H1 (cell line): ENCODE data around the gene ABCG8. TPM values are rescaled to one million over a fixed set of nuclear protein-coding genes. Genes with fewer than 3 reads are reported as not detected.

Experiments used
- RNF2 ChIP-seq: fragments of 200-900, 300-1000 bp; sonication (generic); IDR thresholded peaks from 2 replicates; pipeline ENCODE4 v1.7.1; 2016; ENCODE audit warnings: borderline replicate concordance, low read depth, mild to moderate bottlenecking, antibody characterized with exemption, low read length; ENCODE audit not compliant: poor library complexity, severe bottlenecking; ENCODE audit errors: missing control alignments
- TAF7 ChIP-seq: optimal IDR thresholded peaks from 2 replicates; pipeline ENCODE3; 2011; ENCODE audit warnings: low read depth, mild to moderate bottlenecking, inconsistent platforms, low read length, moderate library complexity, borderline replicate concordance
- ZNF274 ChIP-seq: IDR thresholded peaks from 2 replicates; pipeline ENCODE4 v1.7.0; 2012; ENCODE audit warnings: low read length, borderline replicate concordance; ENCODE audit errors: extremely low read depth
- polyA plus RNA-seq, 7 experiments: library from polyadenylated mRNA; depleted of rRNA in 3 of 7; stranded (reverse) in 5 of 7; unstranded in 2 of 7; fragments of >200 nt in 5 of 7; fragments of 200-250 nt in 2 of 7; gene quantifications; 1 replicate in 5 of 7; 2 replicates in 1 of 7; 4 replicates in 1 of 7; pipeline versions ENCODE4 v1.2.1 to v1.2.3, GENCODE V29; 2011 to 2013; ENCODE audit warnings: missing spikeins in 2 of 7, mixed read lengths in 2 of 7
- total RNA-seq: library from RNA; stranded (reverse); fragmentation: NEBNext Ultra II Directional; extraction: Animal tissue kit (Norgen Biotek cat#: 25700); gene quantifications from 2 replicates; pipeline ENCODE4 v1.2.1, GENCODE V29; 2021

Gene ABCG8
- total and polyA plus RNA-seq, 2 of the 8 experiments (the other 6 are each of a cell fraction or from before 2014, with no cell fraction given) = not detected

DNA sequence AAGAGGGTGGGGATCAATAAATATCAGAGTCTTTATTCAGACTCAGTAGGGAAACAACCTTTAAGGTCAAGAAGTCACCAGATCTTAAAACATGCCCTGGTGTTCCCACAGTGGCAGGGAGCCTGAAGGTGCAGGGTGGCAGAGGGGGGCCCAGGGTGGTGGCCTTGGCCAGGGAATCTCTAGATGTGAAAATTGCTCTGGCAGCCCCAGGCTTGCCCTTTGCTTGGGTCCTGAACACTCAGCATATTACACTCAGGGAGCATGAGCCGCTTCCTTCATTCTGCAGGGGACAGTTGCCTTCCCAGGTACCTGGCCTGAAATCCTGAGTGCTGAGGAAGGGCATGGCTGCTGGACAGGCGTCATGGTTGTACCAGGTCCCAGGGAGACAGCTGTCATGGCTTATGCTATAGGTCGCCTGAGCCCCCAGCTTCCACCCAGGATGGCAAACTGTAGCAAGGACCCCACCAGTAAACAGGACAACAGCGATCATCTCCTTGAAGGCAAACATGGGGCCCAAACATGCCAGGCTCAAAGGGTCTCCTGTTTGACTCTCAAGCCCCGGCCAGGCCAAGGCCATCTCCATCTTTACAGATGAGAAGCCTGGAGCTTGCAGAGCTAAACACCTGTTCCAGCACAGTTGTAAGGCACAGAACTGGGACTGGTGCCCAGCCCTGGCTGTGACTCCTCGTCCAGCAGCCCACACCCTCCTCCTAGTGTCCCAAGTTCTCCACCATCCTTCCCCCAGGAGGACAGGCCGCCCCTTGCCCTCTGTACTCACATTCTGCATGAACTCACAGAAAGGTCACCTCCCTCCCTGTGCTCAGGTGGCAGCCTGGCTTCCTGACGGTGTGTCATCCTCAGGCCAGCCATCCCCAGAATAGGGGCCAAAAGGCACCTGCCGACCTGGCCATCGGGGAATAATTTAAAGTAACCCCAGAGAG lies 14.6 kb downstream of the ABCG8 start (continued):
- TF ChIP-seq RNF2 (no peak), ZNF274 (no peak), TAF7 (no peak)
